Ammon's horn (tissue), 1 donor: ENCODE measurements around the gene FMN2.

Source experiments
- DNase-seq: peaks from one replicate; pipeline ENCODE4 v3.0.0-alpha.2; 2016; ENCODE audit warnings: low spot score

The FMN2 gene

GRCh38 chr1:240091614-240092300 lies at the start of gene FMN2:
TSS of gene FMN2 (plus strand) at chr1:240091883. CDS start at chr1:240092110, 227 bp downstream.
- peak; percentile 77 for DNase-seq

GRCh38 chr1:240044620-240045019 lies 47.1 kb upstream of the FMN2 start:
- DNase-seq, result no peak

GRCh38 chr1:240046000-240046399 lies 45.7 kb upstream of the FMN2 start:
- no peak for DNase-seq

GRCh38 chr1:240054109-240054701 lies 37.5 kb upstream of the FMN2 start:
- DNase-seq, result no peak

GRCh38 chr1:240055936-240056335 lies 35.7 kb upstream of the FMN2 start:
- DNase-seq, result no peak

- no peak for DNase-seq
These were observed 35.3 kb upstream of the FMN2 start for GRCh38 chr1:240056350-240056749.

GRCh38 chr1:240058049-240058448 lies 33.6 kb upstream of the FMN2 start:
- no peak for DNase-seq

- peak; percentile 16 for DNase-seq
These were observed 22.7 kb upstream of the FMN2 start for GRCh38 chr1:240068961-240069360.

GRCh38 chr1:240070188-240070587 lies 21.5 kb upstream of the FMN2 start:
- DNase-seq, result no peak

- no peak for DNase-seq
These were observed 18.6 kb upstream of the FMN2 start for GRCh38 chr1:240073097-240073496.

- DNase-seq, result no peak
These were observed 17.3 kb upstream of the FMN2 start for GRCh38 chr1:240074422-240074821.

GRCh38 chr1:240074908-240075307 lies 16.8 kb upstream of the FMN2 start:
- DNase-seq, result no peak

GRCh38 chr1:240084337-240084736 lies 7.3 kb upstream of the FMN2 start:
- DNase-seq, result no peak

- DNase-seq, result no peak
These were observed 6.9 kb upstream of the FMN2 start for GRCh38 chr1:240084749-240085148.

- no peak for DNase-seq
These were observed 5.0 kb upstream of the FMN2 start for GRCh38 chr1:240086726-240087125.

- DNase-seq, result no peak
These were observed 1.7 kb upstream of the FMN2 start for GRCh38 chr1:240090014-240090413.

- no peak for DNase-seq
These were observed 604 bp upstream of the FMN2 start for GRCh38 chr1:240090957-240091600.

GRCh38 chr1:240092301-240093119 lies 827 bp downstream of the FMN2 start:
- peak; percentile 67 for DNase-seq

GRCh38 chr1:240093120-240093961 lies 1.7 kb downstream of the FMN2 start:
- no peak for DNase-seq

- DNase-seq, result no peak
These were observed 2.5 kb downstream of the FMN2 start for GRCh38 chr1:240094041-240094722.

GRCh38 chr1:240096974-240097373 lies 5.3 kb downstream of the FMN2 start:
- DNase-seq, result no peak
